HepG2 (cell line): ENCODE measurements around the gene EFCAB14. TPM values are rescaled to one million over a fixed set of nuclear protein-coding genes. Genes with fewer than 3 reads are reported as not detected.

Source experiments
- ATAC-seq: fragments of 200-7000 bp; cut with Tn5 transposase; 3 replicates; pipeline ENCODE4 v1.9.1; 2020; ENCODE audit warnings: mild to moderate bottlenecking, moderate library complexity
- BruUV-seq: library from RNA; stranded (reverse); fragments of 400-500 nt; replicated peaks from 2 replicates; lab custom pipeline; 2021; lab: Mats Ljungman, UMichigan
- CTCF ChIA-PET: fragments of 300-600 bp; formaldehyde crosslinking; extraction: SDS; loops from one replicate; lab custom pipeline; 2021; ENCODE audit warnings: low total read pairs, inconsistent platforms, low intra/inter-chr PET ratio; lab: Yijun Ruan, JAX
- POLR2A ChIA-PET: fragments of 350-600 bp; sonication (Branson Sonifier 250); formaldehyde crosslinking; loops from one replicate; lab custom pipeline; 2020; ENCODE audit warnings: antibody characterized with exemption, inconsistent platforms; lab: Yijun Ruan, JAX
- DNase-seq: peaks from one replicate; pipeline ENCODE4 v3.0.0-alpha.2; 2015; ENCODE audit warnings: low spot score
- FAIRE-seq: peaks from 3 replicates; lab custom pipeline; 2011; peaks lifted over from hg19 to GRCh38; lab: Jason Lieb, UNC
- H2AFZ ChIP-seq: one replicate; pipeline ENCODE4 v1.6.1; 2011; ENCODE audit warnings: low read length, inconsistent platforms
- H3K27ac ChIP-seq: fragments of 300-600 bp; 3 replicates; pipeline ENCODE4 v1.8.0; 2011; ENCODE audit warnings: mixed run types, mild to moderate bottlenecking, mixed read lengths, low read length, inconsistent platforms; ENCODE audit not compliant: insufficient read depth; ENCODE audit errors: extremely low read length
- H3K27me3 ChIP-seq, 2 experiments: fragments of 200-600 bp in 1 of 2; 2 replicates in 1 of 2; 3 replicates in 1 of 2; pipeline versions ENCODE4 v1.6.0 to v1.8.0; 2011; ENCODE audit warnings: low read length in 2 of 2, mild to moderate bottlenecking in 2 of 2, moderate library complexity in 2 of 2, inconsistent platforms in 1 of 2; ENCODE audit not compliant: insufficient read depth in 2 of 2, control insufficient read depth in 1 of 2
- H3K36me3 ChIP-seq, 2 experiments: fragments of 200-600 bp in 1 of 2; replicated peaks in 1 of 2; 2 replicates in 1 of 2; 3 replicates in 1 of 2; pipeline versions ENCODE4 v1.5.1 to v1.8.0; 2011; ENCODE audit warnings: low read length in 2 of 2, inconsistent platforms in 1 of 2; ENCODE audit not compliant: insufficient read depth in 2 of 2, control insufficient read depth in 1 of 2
- H3K4me1 ChIP-seq: 2 replicates; pipeline ENCODE4 v1.5.1; 2012; ENCODE audit warnings: low read length, inconsistent platforms; ENCODE audit not compliant: insufficient read depth
- H3K4me2 ChIP-seq: 2 replicates; pipeline ENCODE4 v1.6.0; 2011; ENCODE audit warnings: low read depth, low read length, inconsistent platforms
- H3K4me3 ChIP-seq, 3 experiments: fragments of 200-600 bp in 1 of 3; sonication (generic), shearing (Covaris generic) in 1 of 3; replicated peaks in 1 of 3; 2 replicates each; pipeline ENCODE4 v1.5.1; 2011 to 2016; ENCODE audit warnings: low read length in 3 of 3, inconsistent platforms in 2 of 3, low read depth in 2 of 3, mild to moderate bottlenecking in 2 of 3, control low read depth in 1 of 3, mixed read lengths in 1 of 3; ENCODE audit not compliant: insufficient read depth in 1 of 3
- H3K79me2 ChIP-seq: one replicate; pipeline ENCODE4 v1.6.1; 2011; ENCODE audit warnings: low read length, inconsistent platforms; ENCODE audit not compliant: insufficient read depth
- H3K9ac ChIP-seq: 2 replicates; pipeline ENCODE4 v1.6.0; 2011; ENCODE audit warnings: mild to moderate bottlenecking, low read depth, low read length, inconsistent platforms; ENCODE audit not compliant: insufficient read depth
- H3K9me3 ChIP-seq: 2 replicates; pipeline ENCODE4 v1.5.1; 2012; ENCODE audit warnings: mild to moderate bottlenecking, low read length
- H4K20me1 ChIP-seq: 2 replicates; pipeline ENCODE4 v1.6.0; 2011; ENCODE audit warnings: inconsistent platforms, mild to moderate bottlenecking, low read length, moderate library complexity; ENCODE audit not compliant: insufficient read depth
- ARNT ChIP-seq: fragments of 450-650 bp; IDR thresholded peaks from 2 replicates; pipeline ENCODE4 v1.6.1; 2017
- ATAD3A ChIP-seq: sonication (generic); formaldehyde crosslinking; IDR thresholded peaks from 2 replicates; pipeline ENCODE4 v1.4.0; 2020; ENCODE audit warnings: missing genetic modification reagents
- HDAC2 ChIP-seq: sonication (generic); formaldehyde crosslinking; IDR thresholded peaks from 2 replicates; pipeline ENCODE4 v1.4.0; 2020; ENCODE audit warnings: missing genetic modification reagents
- HMGA1 ChIP-seq: sonication (generic); formaldehyde crosslinking; conservative IDR thresholded peaks from 2 replicates; pipeline ENCODE4 v1.4.0; 2020; ENCODE audit warnings: missing genetic modification reagents
- MAZ ChIP-seq, 2 experiments: sonication (generic) in 1 of 2; formaldehyde crosslinking in 1 of 2; IDR thresholded peaks; 2 replicates each; pipeline versions ENCODE4 v1.5.0 to v1.6.1; 2012 to 2020; ENCODE audit warnings: low read depth in 2 of 2, mild to moderate bottlenecking in 2 of 2, borderline replicate concordance in 1 of 2, improper control_type of control experiment in 1 of 2, low read length in 1 of 2, missing genetic modification reagents in 1 of 2, moderate library complexity in 1 of 2
- NONO ChIP-seq, 2 experiments: fragments of 450-650 bp in 1 of 2; sonication (generic) in 1 of 2; formaldehyde crosslinking in 1 of 2; IDR thresholded peaks in 1 of 2; conservative IDR thresholded peaks in 1 of 2; 2 replicates each; pipeline versions ENCODE4 v1.6.1 to v1.8.0; 2017 to 2022; ENCODE audit warnings: mild to moderate bottlenecking in 1 of 2, missing genetic modification reagents in 1 of 2, moderate library complexity in 1 of 2
- PLRG1 ChIP-seq: fragments of 450-650 bp; conservative IDR thresholded peaks from 2 replicates; pipeline ENCODE4 v1.6.1; 2016
- THAP11 ChIP-seq: IDR thresholded peaks from 2 replicates; pipeline ENCODE4 v1.6.1; 2016; ENCODE audit warnings: missing biosample characterization, missing genetic modification reagents
- TOPORS ChIP-seq: sonication (generic); formaldehyde crosslinking; IDR thresholded peaks from 2 replicates; pipeline ENCODE4 v1.8.0; 2023; ENCODE audit warnings: mild to moderate bottlenecking, missing genetic modification reagents
- ZEB1 ChIP-seq: IDR thresholded peaks from 2 replicates; pipeline ENCODE4 v1.6.1; 2012; ENCODE audit warnings: mild to moderate bottlenecking, low read depth, inconsistent platforms; ENCODE audit not compliant: insufficient replicate concordance
- ZFP62 ChIP-seq: sonication (generic); formaldehyde crosslinking; IDR thresholded peaks from 2 replicates; pipeline ENCODE4 v1.4.0; 2020; ENCODE audit warnings: missing genetic modification reagents
- ZNF432 ChIP-seq: sonication (generic); formaldehyde crosslinking; IDR thresholded peaks from 2 replicates; pipeline ENCODE4 v1.5.0; 2020; ENCODE audit warnings: missing genetic modification reagents, mild to moderate bottlenecking, borderline replicate concordance
- ZNF773 ChIP-seq: sonication (generic); formaldehyde crosslinking; IDR thresholded peaks from 2 replicates; pipeline ENCODE4 v1.4.0; 2020; ENCODE audit warnings: missing genetic modification reagents, borderline replicate concordance
- ZNF850 ChIP-seq: sonication (generic); formaldehyde crosslinking; conservative IDR thresholded peaks from 2 replicates; pipeline ENCODE4 v1.9.0; 2021; ENCODE audit warnings: mild to moderate bottlenecking, missing genetic modification reagents
- ZNF879 ChIP-seq: sonication (generic); formaldehyde crosslinking; IDR thresholded peaks from 2 replicates; pipeline ENCODE4 v1.8.1; 2023; ENCODE audit warnings: missing genetic modification reagents
- WGBS: methylation state at CpG from one replicate; pipeline ENCODE4 v1.1.6; 2017; ENCODE audit warnings: low lambda C conversion rate; 5-methylcytosine and 5-hydroxymethylcytosine counted together
- in situ Hi-C: cut with HindIII; loops from 2 replicates; pipeline ENCODE4 v1.10.0; 2017; ENCODE audit warnings: low pct_unique_long_range_greater_than_20kb; ENCODE audit not compliant: extremely low pct_ligation_motif_present
- intact Hi-C: fragments of 100-400 bp; cut with micrococcal nuclease; formaldehyde crosslinking; loops from one replicate; pipeline ENCODE4 v1.10.0; 2022; ENCODE audit not compliant: unreplicated experiment
- polyA plus RNA-seq, 8 experiments: library from polyadenylated mRNA; depleted of rRNA in 3 of 8; stranded (reverse) in 7 of 8; unstranded in 1 of 8; fragments of >200 nt; fragmentation: Illumina TruSeq in 4 of 8; extraction: Trizol in 4 of 8; gene quantifications; 2 replicates each; pipeline versions ENCODE4 v1.2.1 to v1.2.3, GENCODE V29; 2011 to 2016; ENCODE audit warnings: low read depth in 4 of 8, missing spikeins in 1 of 8, mixed read lengths in 1 of 8; ENCODE audit not compliant: insufficient read depth in 1 of 8
- total RNA-seq, 5 experiments: library from RNA; depleted of rRNA; stranded (reverse); fragments of >200 nt; fragmentation: Illumina TruSeq; extraction: Trizol; gene quantifications; 2 replicates each; pipeline ENCODE4 v1.2.3, GENCODE V29; 2016; ENCODE audit warnings: low read depth in 1 of 5

The EFCAB14 gene
- total and polyA plus RNA-seq, 2 of the 13 experiments (the other 11 are each of a cell fraction or from before 2014, with no cell fraction given): 13.4 to 17.9 TPM

- ATAC-seq: no peak
- Histone ChIP-seq H3K79me2 (no peaks in the 10 kb centered on the region), H3K9me3 (no peaks in the 10 kb centered on the region), H3K27me3 (no peaks in the 10 kb centered on the region), H3K27ac (no peak overlapping the region), H3K36me3 (peaks cover 2 to 33% of the 10 kb centered on the region in 2 experiments; a peak in 3 of 5 replicates), H3K4me1 (no peaks in the 10 kb centered on the region), H4K20me1 (no peaks in the 10 kb centered on the region), H2AFZ (no peak overlapping the region), H3K4me2 (no peak overlapping the region), H3K9ac (no peak overlapping the region), H3K4me3 (no peak overlapping the region)
- no peak for FAIRE-seq
- no peak for DNase-seq
- BruUV-seq: no TSS peak
- intact Hi-C loops (no loop called here), in situ Hi-C loops (no loop called here)
- ChIA-PET CTCF (no interaction called here), POLR2A (interaction anchor here (1.5 kb wide), 1 partner anchor 11 kb away, joined by 4 read pairs; the partner anchor contains the start of gene ATPAF1)
- WGBS: 98% methylated on average over 2 of the region's 2 CpGs
- TF ChIP-seq ARNT: no peak
- TF ChIP-seq NONO (IDR thresholded peaks at IDR 0.05): no peak
- no peak for TF ChIP-seq NONO (CRISPR knock-in tag; conservative IDR thresholded peaks at IDR 0.05)
- no peak for TF ChIP-seq HMGA1 (CRISPR knock-in tag)
- TF ChIP-seq ZNF432 (CRISPR knock-in tag): no peak
- TF ChIP-seq TOPORS (CRISPR knock-in tag): no peak
- no peak for TF ChIP-seq ATAD3A (CRISPR knock-in tag)
- TF ChIP-seq ZNF773: no peak
- no peak for TF ChIP-seq PLRG1
- TF ChIP-seq MAZ (IDR thresholded peaks at IDR 0.05; ENCODE audit: borderline replicate concordance, low read depth, low read length): no peak
- TF ChIP-seq MAZ (CRISPR knock-in tag; IDR thresholded peaks at IDR 0.05; ENCODE audit: low read depth): no peak
- TF ChIP-seq ZEB1: no peak
- TF ChIP-seq HDAC2 (CRISPR knock-in tag): no peak
- TF ChIP-seq ZNF850 (CRISPR knock-in tag): no peak
- no peak for TF ChIP-seq ZNF879 (CRISPR knock-in tag)
- TF ChIP-seq THAP11 (CRISPR knock-in tag): no peak
- no peak for TF ChIP-seq ZFP62
These were observed 62.3 kb downstream of the EFCAB14 start for GRCh38 chr1:46656643-46657042.
